Uterus (tissue), 2 donors: ENCODE measurements around the gene FAM47E.

Experiments used
- CTCF ChIP-seq, 4 experiments: fragments of 200-600 bp in 2 of 4; fragments of 450-650 bp in 2 of 4; sonication (generic) in 2 of 4; IDR thresholded peaks; one replicate each; pipeline ENCODE4 v1.5.1; 2016 to 2019; ENCODE audit warnings: antibody characterized with exemption in 4 of 4, mild to moderate bottlenecking in 2 of 4, moderate library complexity in 1 of 4
- POLR2A ChIP-seq, 2 donors: fragments of 450-650 bp; IDR thresholded peaks; one replicate each; pipeline ENCODE4 v1.6.1; 2016; ENCODE audit warnings: antibody characterized with exemption in 2 of 2, mild to moderate bottlenecking in 1 of 2, moderate library complexity in 1 of 2

GRCh38 chr4:76208005-76208765 lies 43.3 kb upstream of the FAM47E start:
- TF ChIP-seq CTCF (IDR thresholded peaks at IDR 0.05) (no peak), POLR2A (IDR thresholded peaks at IDR 0.05) (peak; percentile 34 to 44)
